KBM-7 (cell line): ENCODE data around the gene MAP1S.

Experiments used
- DNase-seq: peaks from one replicate; pipeline ENCODE4 v3.0.0-alpha.2; 2015
- in situ Hi-C: fragments of 300-500 bp; cut with MboI; formaldehyde crosslinking; loops from 2 replicates; pipeline ENCODE4 v1.14.3; 2020; ENCODE audit warnings: low sequenced_read_pairs, low pct_unique_long_range_greater_than_20kb, mixed read lengths

Gene MAP1S

GRCh38 chr19:17688853-17689595 is 30.3 kb upstream of the MAP1S start:
- no peak for DNase-seq
- in situ Hi-C loops, result no loop called here

- in situ Hi-C loops, result no loop called here
- DNase-seq, result no peak
Measured at GRCh38 chr19:17692566-17692965, 26.7 kb upstream of the MAP1S start.

GRCh38 chr19:17695198-17695597 is 24.1 kb upstream of the MAP1S start:
- no peak for DNase-seq
- in situ Hi-C loops, result no loop called here

GRCh38 chr19:17703824-17704463 is 15.3 kb upstream of the MAP1S start:
- peak; percentile 72 for DNase-seq
- in situ Hi-C loops, result no loop called here

GRCh38 chr19:17706750-17707181 is 12.5 kb upstream of the MAP1S start:
- in situ Hi-C loops, result no loop called here
- no peak for DNase-seq

GRCh38 chr19:17711851-17712250 is 7.4 kb upstream of the MAP1S start:
- DNase-seq, result no peak
- in situ Hi-C loops, result no loop called here

GRCh38 chr19:17716309-17716929 is 2.9 kb upstream of the MAP1S start:
- in situ Hi-C loops, result no loop called here
- DNase-seq, result no peak

GRCh38 chr19:17718550-17718946 is 732 bp upstream of the MAP1S start:
- in situ Hi-C loops, result no loop called here
- peak; percentile 26 for DNase-seq

GRCh38 chr19:17719730-17720400 is 585 bp downstream of the MAP1S start:
- in situ Hi-C loops, result no loop called here
- DNase-seq, result no peak

GRCh38 chr19:17720440-17720839 is 1.2 kb downstream of the MAP1S start:
- in situ Hi-C loops, result no loop called here
- DNase-seq, result no peak

GRCh38 chr19:17721111-17721628 is 1.9 kb downstream of the MAP1S start:
- in situ Hi-C loops, result no loop called here
- DNase-seq, result no peak

GRCh38 chr19:17721821-17722220 is 2.5 kb downstream of the MAP1S start:
- in situ Hi-C loops, result no loop called here

GRCh38 chr19:17722655-17723240 is 3.5 kb downstream of the MAP1S start:
- in situ Hi-C loops, result no loop called here

More at GRCh38 chr19:17721821-17722220, 2.5 kb downstream of the MAP1S start:
- DNase-seq, result peak; percentile 64

GRCh38 chr19:17724655-17725054 is 5.4 kb downstream of the MAP1S start:
- no peak for DNase-seq
- in situ Hi-C loops, result no loop called here

More at GRCh38 chr19:17722655-17723240, 3.5 kb downstream of the MAP1S start:
- no peak for DNase-seq

- in situ Hi-C loops, result no loop called here
Measured at GRCh38 chr19:17725422-17726078, 6.3 kb downstream of the MAP1S start.

GRCh38 chr19:17726136-17726741 is 7.0 kb downstream of the MAP1S start:
- in situ Hi-C loops, result no loop called here
- DNase-seq, result no peak

More at GRCh38 chr19:17725422-17726078, 6.3 kb downstream of the MAP1S start:
- no peak for DNase-seq

GRCh38 chr19:17726964-17727773 is 7.9 kb downstream of the MAP1S start:
- DNase-seq, result no peak
- in situ Hi-C loops, result no loop called here
